ENCODE data around the gene WARS2. TPM values are rescaled to one million over a fixed set of nuclear protein-coding genes. Genes with fewer than 3 reads are reported as not detected.
"Not testable (repeated sequence)": the region's sequence is repeated elsewhere in the genome, so short reads cannot be mapped to it uniquely, and the experiment has no call there.

Gene WARS2
- total and polyA plus RNA-seq, 2 of the 8 experiments (the other 6 are each of a cell fraction or from before 2014, with no cell fraction given): 4.3 to 12.9 TPM

GRCh38 chr1:119124764-119125163 is 15.7 kb downstream of the WARS2 start (continued):
- TF ChIP-seq KDM4A (IDR thresholded peaks at IDR 0.05; ENCODE audit: low read depth, low read length, severe bottlenecking): no peak
- no peak for TF ChIP-seq CHD2 (IDR thresholded peaks at IDR 0.05; ENCODE audit: low read length)
- TF ChIP-seq CEBPB (IDR thresholded peaks at IDR 0.05; ENCODE audit: low read depth, low read length): no peak
- TF ChIP-seq TAF7 (optimal IDR thresholded peaks at IDR 0.05; ENCODE audit: borderline replicate concordance, low read depth, low read length): no peak
- no peak for TF ChIP-seq EGR1 (IDR thresholded peaks at IDR 0.05; ENCODE audit: borderline replicate concordance, low read depth, low read length)
- no peak for TF ChIP-seq SUZ12 (IDR thresholded peaks at IDR 0.05; ENCODE audit: low read length)
- no peak for TF ChIP-seq SAP30 (IDR thresholded peaks at IDR 0.05; ENCODE audit: insufficient read depth, insufficient replicate concordance, low read length)

- H3K18ac ChIP-seq (ENCODE audit: extremely low read depth, low read length); H3K27ac ChIP-seq (ENCODE audit: low read depth, low read length); H3K9ac ChIP-seq (replicated peaks in 1 of 4; ENCODE audit: extremely low read depth in 1 of 4, low read depth in 3 of 4, low read length in 3 of 4); H4K8ac ChIP-seq (ENCODE audit: extremely low read depth, insufficient read depth, low read length); H3K23me2 ChIP-seq (ENCODE audit: low read depth, low read length); H3K4me2 ChIP-seq (ENCODE audit: insufficient read depth in 1 of 2, low read depth in 2 of 2, low read length in 2 of 2); H2BK5ac ChIP-seq (ENCODE audit: low read depth, low read length); H3K4ac ChIP-seq (replicated peaks; ENCODE audit: insufficient read length, low read depth, low read length); H2BK20ac ChIP-seq (ENCODE audit: low read length); H3K56ac ChIP-seq (replicated peaks; ENCODE audit: insufficient read length, low read depth, low read length); DNase-seq (ENCODE audit: low read depth in 1 of 2, low spot score in 2 of 2); POLR2A ChIA-PET (ENCODE audit: partially characterized antibody); H2BK15ac ChIP-seq (ENCODE audit: low read length); H3K14ac ChIP-seq (ENCODE audit: insufficient read length); H2BK12ac ChIP-seq (ENCODE audit: low read depth, low read length); H3K9me3 ChIP-seq (ENCODE audit: insufficient read depth in 2 of 2, low read depth in 1 of 2, low read length in 1 of 2); H2AFZ ChIP-seq (ENCODE audit: low read length); H2AK5ac ChIP-seq (ENCODE audit: low read depth, low read length); H3K4me1 ChIP-seq (replicated peaks in 1 of 4; ENCODE audit: control insufficient read depth in 3 of 4, insufficient read depth in 4 of 4, low read length in 3 of 4); H2BK120ac ChIP-seq (replicated peaks; ENCODE audit: low read depth, low read length); H4K20me1 ChIP-seq (replicated peaks in 1 of 2; ENCODE audit: control insufficient read depth in 1 of 2, insufficient read depth in 2 of 2, low read length in 2 of 2); H3K23ac ChIP-seq (ENCODE audit: insufficient read length); H4K5ac ChIP-seq (ENCODE audit: insufficient read length, low read depth, low read length); CTCF ChIA-PET (ENCODE audit: partially characterized antibody); H3K79me1 ChIP-seq (ENCODE audit: low read depth, low read length); H4K91ac ChIP-seq (replicated peaks; ENCODE audit: insufficient read length, low read length); H3K27me3 ChIP-seq (replicated peaks in 1 of 4; ENCODE audit: control insufficient read depth in 3 of 4, extremely low read depth in 1 of 4, insufficient read depth in 3 of 4, low read length in 3 of 4); H3K79me2 ChIP-seq (ENCODE audit: control insufficient read depth in 1 of 2, insufficient read depth in 2 of 2, low read length in 2 of 2); FAIRE-seq; H3K4me3 ChIP-seq (ENCODE audit: extremely low read depth in 1 of 4, insufficient read depth in 2 of 4, low read depth in 3 of 4, low read length in 4 of 4); H3K36me3 ChIP-seq (ENCODE audit: control insufficient read depth in 2 of 4, insufficient read depth in 4 of 4, low read length in 3 of 4): not testable (repeated sequence)
- WGBS, 2 experiments (ENCODE audit: extremely low coverage in 1 of 2, insufficient coverage in 1 of 2, insufficient read length in 1 of 2, insufficient replicate concordance in 2 of 2, low coverage in 1 of 2, low lambda C conversion rate in 2 of 2, missing lambda C conversion rate in 1 of 2): 95% methylated on average over 1 of the region's 1 CpG; no CpG with 5 or more reads in 1 of the 2 experiments
Measured at GRCh38 chr1:119121872-119122271, 18.6 kb downstream of the WARS2 start.

Measured in H1 (cell line).